OCI-LY1 (cell line): ENCODE data around the gene LRRC70.

Experiments
- EZH2 ChIP-seq: fragments of 200-600 bp; sonication (generic), shearing (Covaris generic); IDR thresholded peaks from 2 replicates; pipeline ENCODE4 v1.8.0; 2017; ENCODE audit warnings: borderline replicate concordance, mixed run types, mild to moderate bottlenecking, antibody characterized with exemption, low read length, moderate library complexity, mixed read lengths
- TF ChIP-seq, protein P1 (sequence below): fragments of 200-600 bp; sonication (generic), shearing (Covaris generic); IDR thresholded peaks from 2 replicates; pipeline ENCODE4 v1.5.1; 2017; ENCODE audit warnings: mild to moderate bottlenecking, antibody characterized with exemption, low read length, moderate library complexity, mixed read lengths

DNA sequence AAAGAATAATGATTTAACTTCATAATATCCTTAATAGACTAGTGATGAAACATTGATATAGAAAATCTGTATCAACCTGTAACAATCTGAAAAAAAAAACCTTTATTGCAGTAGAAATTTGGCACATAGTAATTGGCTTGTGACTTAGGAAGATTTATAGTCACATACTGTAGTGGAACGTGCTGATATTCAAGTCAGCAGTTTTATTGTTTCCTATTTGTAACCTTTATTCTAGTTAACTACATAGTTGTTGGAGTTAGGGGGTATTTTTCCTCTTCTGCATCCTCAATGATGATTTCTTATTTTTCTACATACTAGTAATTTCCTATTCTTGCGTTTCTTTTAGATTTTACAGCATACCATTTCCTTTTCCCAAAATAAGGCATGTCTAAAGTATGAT lies 14.5 kb upstream of the LRRC70 start:
- TF ChIP-seq, protein P1, sequence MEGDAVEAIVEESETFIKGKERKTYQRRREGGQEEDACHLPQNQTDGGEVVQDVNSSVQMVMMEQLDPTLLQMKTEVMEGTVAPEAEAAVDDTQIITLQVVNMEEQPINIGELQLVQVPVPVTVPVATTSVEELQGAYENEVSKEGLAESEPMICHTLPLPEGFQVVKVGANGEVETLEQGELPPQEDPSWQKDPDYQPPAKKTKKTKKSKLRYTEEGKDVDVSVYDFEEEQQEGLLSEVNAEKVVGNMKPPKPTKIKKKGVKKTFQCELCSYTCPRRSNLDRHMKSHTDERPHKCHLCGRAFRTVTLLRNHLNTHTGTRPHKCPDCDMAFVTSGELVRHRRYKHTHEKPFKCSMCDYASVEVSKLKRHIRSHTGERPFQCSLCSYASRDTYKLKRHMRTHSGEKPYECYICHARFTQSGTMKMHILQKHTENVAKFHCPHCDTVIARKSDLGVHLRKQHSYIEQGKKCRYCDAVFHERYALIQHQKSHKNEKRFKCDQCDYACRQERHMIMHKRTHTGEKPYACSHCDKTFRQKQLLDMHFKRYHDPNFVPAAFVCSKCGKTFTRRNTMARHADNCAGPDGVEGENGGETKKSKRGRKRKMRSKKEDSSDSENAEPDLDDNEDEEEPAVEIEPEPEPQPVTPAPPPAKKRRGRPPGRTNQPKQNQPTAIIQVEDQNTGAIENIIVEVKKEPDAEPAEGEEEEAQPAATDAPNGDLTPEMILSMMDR = no peak
- no peak for TF ChIP-seq EZH2
